ENCODE results near the gene PTPN11. TPM values are rescaled to one million over a fixed set of nuclear protein-coding genes. Genes with fewer than 3 reads are reported as not detected.

PTPN11 gene
- total RNA-seq, 4 donors from 2014 or later: 29.0 to 82.0 (median 57.5) TPM

DNA sequence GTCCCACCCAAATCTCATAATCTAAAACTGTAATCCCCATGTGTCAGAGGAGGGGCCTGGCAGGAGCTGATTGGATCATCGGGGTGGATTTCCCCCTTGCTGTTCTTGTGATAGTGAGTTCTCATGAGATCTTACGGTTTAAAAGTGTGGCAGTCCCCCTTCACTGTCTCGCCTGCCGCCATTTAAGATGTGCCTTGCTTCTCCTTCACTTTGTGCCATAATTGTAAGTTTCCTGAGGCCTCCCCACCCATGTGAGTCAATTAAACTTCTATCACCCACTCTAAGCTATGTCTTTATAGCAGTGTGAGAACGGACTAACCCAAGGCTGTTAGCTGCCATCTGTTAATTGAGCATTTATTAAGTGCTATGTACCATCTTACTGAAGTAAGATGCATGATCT is 105.1 kb downstream of the PTPN11 start:
- Histone ChIP-seq H3K36me3 (no peaks in the 10 kb centered on the region), H3K4me3 (no peak overlapping the region), H3K9me3 (no peaks in the 10 kb centered on the region), H3K4me1 (no peaks in the 10 kb centered on the region), H3K27ac (no peak overlapping the region), H3K27me3 (no peaks in the 10 kb centered on the region)
- intact Hi-C loops (cut with DNase I): no loop called here
- 89 to 93% methylated on average over 5 of the region's 5 CpGs for WGBS, 2 donors
- no peak for DNase-seq
- TF ChIP-seq POLR2A (IDR thresholded peaks at IDR 0.05): no peak
- no peak for TF ChIP-seq CTCF (IDR thresholded peaks at IDR 0.05)

- Histone ChIP-seq H3K9me3 (no peaks in the 10 kb centered on the region), H3K36me3 (no peaks in the 10 kb centered on the region), H3K27ac (no peak overlapping the region), H3K27me3 (no peaks in the 10 kb centered on the region), H3K4me1 (no peaks in the 10 kb centered on the region), H3K4me3 (no peak overlapping the region)
- DNase-seq: no peak
- intact Hi-C loops (cut with DNase I): no loop called here
- WGBS, 2 donors: 78 to 84% methylated on average over 4 of the region's 4 CpGs
- no peak for TF ChIP-seq POLR2A (IDR thresholded peaks at IDR 0.05)
- no peak for TF ChIP-seq CTCF (IDR thresholded peaks at IDR 0.05)
These were observed 105.5 kb downstream of the PTPN11 start for GRCh38 chr12:112524269-112524668.

DNA sequence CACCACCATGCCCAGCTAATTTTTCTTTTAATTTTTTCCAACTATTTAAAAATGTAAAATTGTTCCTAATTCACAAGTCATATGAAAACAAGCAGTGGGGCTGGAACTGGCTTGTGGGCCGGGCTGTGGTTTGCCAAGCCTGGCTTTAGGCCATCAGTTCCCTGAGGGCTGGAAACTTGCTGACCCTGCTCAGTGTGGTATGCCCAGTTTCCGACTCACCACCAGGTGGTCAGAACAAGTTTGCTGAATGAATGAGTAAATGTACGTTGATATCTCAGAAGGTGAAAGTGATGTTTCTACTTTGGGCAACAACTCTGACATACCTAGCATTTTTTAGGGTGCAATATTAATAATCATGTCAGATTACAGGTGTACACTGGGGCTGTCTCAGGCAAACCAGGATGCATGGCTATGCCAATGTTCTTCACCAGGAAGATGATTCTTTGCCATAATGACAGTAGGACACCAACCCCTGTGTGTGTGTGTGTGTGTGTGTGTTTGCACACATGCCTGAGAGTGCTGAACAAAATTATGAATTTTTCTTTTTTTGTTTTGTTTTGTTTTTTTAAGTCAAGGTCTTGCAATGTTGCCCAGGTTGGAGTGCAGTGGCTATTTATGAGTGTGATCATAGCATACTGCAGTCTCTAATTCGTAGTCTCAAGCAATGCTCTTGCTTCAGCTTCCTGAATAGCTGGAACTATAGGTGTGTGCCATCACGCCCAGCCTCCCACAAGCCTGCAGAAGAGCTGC is 106.1 kb downstream of the PTPN11 start:
- TF ChIP-seq POLR2A (IDR thresholded peaks at IDR 0.05) (no peak), CTCF (IDR thresholded peaks at IDR 0.05) (no peak)
- no peak for DNase-seq
- Histone ChIP-seq H3K4me1 (no peaks in the 10 kb centered on the region), H3K9me3 (no peaks in the 10 kb centered on the region), H3K27ac (no peak overlapping the region), H3K36me3 (no peaks in the 10 kb centered on the region), H3K27me3 (no peaks in the 10 kb centered on the region), H3K4me3 (no peak overlapping the region)
- 40 to 58% methylated on average over 3 to 5 of the region's 5 CpGs for WGBS, 2 donors
- intact Hi-C loops (cut with DNase I): no loop called here

GRCh38 chr12:112525426-112525809 is 106.7 kb downstream of the PTPN11 start:
- Histone ChIP-seq H3K4me3 (no peak overlapping the region), H3K9me3 (no peaks in the 10 kb centered on the region), H3K27me3 (no peaks in the 10 kb centered on the region), H3K27ac (no peak overlapping the region), H3K4me1 (no peaks in the 10 kb centered on the region), H3K36me3 (no peaks in the 10 kb centered on the region)
- intact Hi-C loops (cut with DNase I): no loop called here
- DNase-seq: no peak
- 85 to 88% methylated on average over 6 of the region's 6 CpGs for WGBS, 2 donors
- TF ChIP-seq POLR2A (IDR thresholded peaks at IDR 0.05) (no peak), CTCF (IDR thresholded peaks at IDR 0.05) (no peak)

DNA sequence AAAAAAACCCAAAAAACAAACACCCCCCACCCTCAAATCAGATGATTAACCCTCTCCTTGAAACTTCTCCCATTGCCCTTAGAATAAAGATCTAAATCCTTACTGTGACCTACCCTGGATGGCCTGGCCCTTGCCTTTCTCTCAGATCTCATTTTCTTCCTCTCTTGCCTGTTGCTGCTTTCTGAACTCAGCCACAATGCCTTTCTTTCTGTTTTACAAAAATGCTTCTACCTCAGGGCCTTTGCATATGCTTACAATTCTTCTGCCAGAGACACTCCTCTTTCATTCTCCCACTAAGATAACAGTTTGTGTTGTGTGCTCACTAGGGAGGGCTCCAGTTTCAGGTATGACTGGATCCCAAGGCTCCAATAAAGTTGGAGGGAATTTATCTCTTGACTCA is 108.3 kb downstream of the PTPN11 start:
- DNase-seq: no peak
- Histone ChIP-seq H3K9me3 (no peaks in the 10 kb centered on the region), H3K4me1 (no peaks in the 10 kb centered on the region), H3K27me3 (no peaks in the 10 kb centered on the region), H3K27ac (no peak overlapping the region), H3K4me3 (no peak overlapping the region), H3K36me3 (no peaks in the 10 kb centered on the region)
- intact Hi-C loops (cut with DNase I): no loop called here
- TF ChIP-seq CTCF (IDR thresholded peaks at IDR 0.05) (no peak), POLR2A (IDR thresholded peaks at IDR 0.05) (no peak)

Measured in esophagus squamous epithelium (tissue), 5 donors.